HFF-Myc (cell line): ENCODE measurements around the gene CA9.

Experiments used
- DNase-seq: peaks from one replicate; pipeline ENCODE4 v3.0.0-alpha.2; 2011; ENCODE audit warnings: low read depth; ENCODE audit errors: extremely low read depth
- H3K4me3 ChIP-seq: replicated peaks from 2 replicates; pipeline ENCODE4 v1.5.1; 2011; ENCODE audit warnings: low read depth, mild to moderate bottlenecking, control low read depth, low read length
- TF ChIP-seq, protein P1 (sequence below): IDR thresholded peaks from 2 replicates; pipeline ENCODE4 v1.5.1; 2012; ENCODE audit warnings: mild to moderate bottlenecking, low read depth, low read length, control low read depth; ENCODE audit errors: missing control alignments

Gene CA9

DNA sequence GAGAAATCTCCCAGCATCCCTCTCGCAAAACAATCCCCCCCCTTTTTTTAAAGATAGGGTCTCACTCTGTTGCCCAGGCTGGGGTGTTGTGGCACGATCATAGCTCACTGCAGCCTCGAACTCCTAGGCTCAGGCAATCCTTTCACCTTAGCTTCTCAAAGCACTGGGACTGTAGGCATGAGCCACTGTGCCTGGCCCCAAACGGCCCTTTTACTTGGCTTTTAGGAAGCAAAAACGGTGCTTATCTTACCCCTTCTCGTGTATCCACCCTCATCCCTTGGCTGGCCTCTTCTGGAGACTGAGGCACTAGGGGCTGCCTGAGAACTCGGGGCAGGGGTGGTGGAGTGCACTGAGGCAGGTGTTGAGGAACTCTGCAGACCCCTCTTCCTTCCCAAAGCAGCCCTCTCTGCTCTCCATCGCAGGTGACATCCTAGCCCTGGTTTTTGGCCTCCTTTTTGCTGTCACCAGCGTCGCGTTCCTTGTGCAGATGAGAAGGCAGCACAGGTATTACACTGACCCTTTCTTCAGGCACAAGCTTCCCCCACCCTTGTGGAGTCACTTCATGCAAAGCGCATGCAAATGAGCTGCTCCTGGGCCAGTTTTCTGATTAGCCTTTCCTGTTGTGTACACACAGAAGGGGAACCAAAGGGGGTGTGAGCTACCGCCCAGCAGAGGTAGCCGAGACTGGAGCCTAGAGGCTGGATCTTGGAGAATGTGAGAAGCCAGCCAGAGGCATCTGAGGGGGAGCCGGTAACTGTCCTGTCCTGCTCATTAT lies 6.8 kb downstream of the CA9 start:
- TF ChIP-seq, protein P1, sequence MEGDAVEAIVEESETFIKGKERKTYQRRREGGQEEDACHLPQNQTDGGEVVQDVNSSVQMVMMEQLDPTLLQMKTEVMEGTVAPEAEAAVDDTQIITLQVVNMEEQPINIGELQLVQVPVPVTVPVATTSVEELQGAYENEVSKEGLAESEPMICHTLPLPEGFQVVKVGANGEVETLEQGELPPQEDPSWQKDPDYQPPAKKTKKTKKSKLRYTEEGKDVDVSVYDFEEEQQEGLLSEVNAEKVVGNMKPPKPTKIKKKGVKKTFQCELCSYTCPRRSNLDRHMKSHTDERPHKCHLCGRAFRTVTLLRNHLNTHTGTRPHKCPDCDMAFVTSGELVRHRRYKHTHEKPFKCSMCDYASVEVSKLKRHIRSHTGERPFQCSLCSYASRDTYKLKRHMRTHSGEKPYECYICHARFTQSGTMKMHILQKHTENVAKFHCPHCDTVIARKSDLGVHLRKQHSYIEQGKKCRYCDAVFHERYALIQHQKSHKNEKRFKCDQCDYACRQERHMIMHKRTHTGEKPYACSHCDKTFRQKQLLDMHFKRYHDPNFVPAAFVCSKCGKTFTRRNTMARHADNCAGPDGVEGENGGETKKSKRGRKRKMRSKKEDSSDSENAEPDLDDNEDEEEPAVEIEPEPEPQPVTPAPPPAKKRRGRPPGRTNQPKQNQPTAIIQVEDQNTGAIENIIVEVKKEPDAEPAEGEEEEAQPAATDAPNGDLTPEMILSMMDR, result no peak
- no peak overlapping the region for H3K4me3 ChIP-seq
- no peak for DNase-seq

DNA sequence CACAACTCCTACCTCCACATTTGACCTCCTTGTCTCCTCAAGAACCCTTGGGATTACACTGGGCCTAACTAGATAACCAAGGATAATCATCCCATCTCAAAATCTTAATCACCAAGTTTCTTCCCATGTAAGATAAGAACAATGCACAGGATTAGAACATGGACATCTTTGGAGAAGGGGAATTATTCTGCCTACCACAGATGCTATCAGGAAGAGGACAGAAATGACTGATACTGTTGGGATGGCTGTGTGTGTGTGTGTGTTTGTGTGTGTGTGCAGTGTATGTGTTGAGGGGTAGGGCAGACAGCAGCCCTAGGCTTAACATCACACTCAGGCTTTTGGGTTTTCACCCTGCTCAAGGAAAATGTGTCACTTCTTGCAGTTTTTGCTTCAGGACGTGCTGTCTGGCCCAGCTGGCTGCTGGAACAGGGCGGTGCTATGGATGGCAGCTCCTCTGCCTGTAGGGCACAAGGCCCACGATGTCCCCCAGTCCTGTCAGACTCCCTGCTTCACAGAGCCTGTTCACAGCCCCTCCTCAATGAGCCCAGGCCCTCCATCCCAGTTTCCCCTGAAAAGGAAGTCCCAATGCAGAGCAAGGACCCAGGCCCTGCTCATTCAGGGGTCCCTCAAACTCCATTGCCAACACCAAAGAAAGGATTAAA lies 7.7 kb downstream of the CA9 start:
- no peak for DNase-seq
- no peak overlapping the region for H3K4me3 ChIP-seq
- TF ChIP-seq, protein P1, result no peak

DNA sequence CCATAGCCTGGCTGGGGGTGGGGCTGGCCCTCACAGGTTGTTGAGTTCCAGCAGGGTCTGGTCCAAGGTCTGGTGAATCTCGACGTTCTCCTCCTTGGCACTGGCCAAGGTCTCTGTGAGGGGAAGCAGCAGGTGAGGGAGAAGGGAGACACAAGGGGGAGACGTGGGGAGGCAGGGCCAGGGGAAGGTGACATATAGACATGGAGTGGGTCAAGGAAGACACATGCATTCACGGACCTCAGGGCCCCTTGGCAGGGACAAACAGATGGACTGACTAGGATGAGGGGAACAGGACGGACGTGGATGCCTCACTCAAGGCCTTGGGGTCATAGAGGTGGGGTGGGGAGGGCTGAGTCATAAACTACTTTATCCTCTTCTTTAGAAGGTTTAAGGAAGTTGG lies 8.3 kb downstream of the CA9 start:
- DNase-seq, result no peak

DNA sequence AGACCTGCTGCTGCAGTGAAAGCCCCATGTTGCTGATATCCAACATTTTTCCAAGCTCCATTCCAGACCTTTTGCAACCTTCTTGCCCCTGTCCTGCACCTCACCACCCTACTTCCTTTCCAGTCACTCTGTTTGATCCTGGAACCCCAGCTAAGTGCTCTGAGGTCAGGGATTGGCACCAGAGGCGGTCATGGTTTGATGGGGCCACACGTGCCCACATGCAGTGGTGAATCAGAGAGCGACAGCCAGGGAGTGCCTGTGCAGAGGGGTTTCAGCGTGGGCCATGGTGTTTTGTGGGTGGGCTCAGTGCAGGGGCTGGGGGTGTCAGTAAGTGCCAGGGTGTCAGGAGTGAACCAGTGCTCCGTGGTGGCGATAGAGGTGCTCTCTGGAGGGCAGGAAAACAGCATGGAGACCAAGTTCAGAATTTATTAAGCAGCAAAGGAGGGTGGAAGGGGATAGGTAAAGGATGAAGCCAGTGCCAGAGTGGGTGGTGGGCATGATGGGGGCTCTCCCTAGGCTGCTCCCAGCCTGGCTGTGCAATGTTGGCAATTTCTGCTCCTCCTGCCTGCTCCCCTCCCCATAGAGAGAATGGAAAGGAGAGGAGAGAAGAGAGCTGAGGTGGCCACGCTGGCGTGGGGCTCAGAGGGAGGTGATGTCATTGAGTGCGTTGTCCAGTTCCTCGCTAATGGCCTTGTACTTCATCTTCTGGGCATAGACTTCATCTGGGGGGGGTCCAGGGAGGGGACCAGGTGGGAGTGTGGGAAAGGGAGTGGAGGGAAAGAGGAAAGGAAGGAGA lies 9.0 kb downstream of the CA9 start:
- DNase-seq, result no peak
- H3K4me3 ChIP-seq, result no peak overlapping the region
- TF ChIP-seq, protein P1, result no peak

More for the DNA sequence above, 8.3 kb downstream of the CA9 start:
- no peak overlapping the region for H3K4me3 ChIP-seq
- TF ChIP-seq, protein P1, result no peak

DNA sequence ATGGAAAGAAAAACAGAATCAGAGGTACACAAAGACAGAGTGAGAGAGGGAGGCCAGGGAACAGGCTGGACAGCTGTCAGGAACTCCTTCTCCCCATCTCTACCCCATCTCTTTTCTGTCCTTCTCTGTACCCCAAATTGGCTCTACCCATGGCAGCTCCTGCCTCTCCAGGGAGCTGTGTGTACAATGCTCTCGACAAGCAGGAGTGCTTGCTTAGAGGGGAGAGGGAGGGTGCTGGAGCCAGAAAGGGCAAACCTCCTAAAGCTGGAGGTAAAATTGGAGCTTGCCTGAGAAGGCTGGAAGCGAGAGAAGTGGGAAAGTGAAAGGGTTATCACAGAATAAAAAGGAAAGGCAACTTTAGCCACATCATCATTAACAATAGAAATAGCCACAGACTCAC lies 9.6 kb downstream of the CA9 start:
- TF ChIP-seq, protein P1, result no peak
- no peak for DNase-seq
- no peak overlapping the region for H3K4me3 ChIP-seq

DNA sequence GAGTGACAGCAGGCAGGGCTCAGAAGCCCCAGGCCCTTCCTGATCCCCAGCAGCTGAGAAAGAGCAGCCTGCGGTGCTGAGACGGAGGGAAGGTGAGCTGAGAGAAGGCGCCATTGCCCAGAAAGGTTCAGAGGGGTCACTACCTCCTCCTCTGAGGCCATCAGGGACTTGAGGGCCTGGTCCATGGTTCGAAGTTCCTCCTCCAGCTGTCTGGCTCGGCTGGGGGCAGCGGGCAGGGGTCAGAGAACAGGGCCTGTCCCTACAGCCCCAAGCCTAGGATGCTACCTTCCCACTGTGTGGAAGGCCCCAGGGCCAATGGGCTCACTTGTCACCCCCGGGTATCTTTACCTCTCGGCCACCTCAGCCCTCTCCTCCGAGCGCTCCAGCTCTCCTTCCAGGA lies 11.2 kb downstream of the CA9 start:
- TF ChIP-seq, protein P1, result no peak
- no peak for DNase-seq

More for the DNA sequence above, 11.2 kb downstream of the CA9 start:
- H3K4me3 ChIP-seq, result no peak overlapping the region
